HG03575 (cell line): ENCODE results near the gene ZNF215.
"Not testable (repeated sequence)": the region's sequence is repeated elsewhere in the genome, so short reads cannot be mapped to it uniquely, and the experiment has no call there.

Experiments used
- ATAC-seq: cut with Tn5 transposase; IDR thresholded peaks from one replicate; pipeline ENCODE4 v1.9.1; 2021; ENCODE audit not compliant: unreplicated experiment, insufficient number of reproducible peaks, low FRiP score; ENCODE audit errors: extremely low read depth

Gene ZNF215

GRCh38 chr11:6928916-6929315 lies 2.7 kb downstream of the ZNF215 start:
- ATAC-seq: no peak

- no peak for ATAC-seq
Observed at GRCh38 chr11:6931146-6931713, 5.0 kb downstream of the ZNF215 start.

GRCh38 chr11:6932145-6932544 lies 5.9 kb downstream of the ZNF215 start:
- no peak for ATAC-seq

GRCh38 chr11:6941970-6942369 lies 15.7 kb downstream of the ZNF215 start:
- ATAC-seq: no peak

- ATAC-seq: no peak
Observed at GRCh38 chr11:6943131-6943530, 16.9 kb downstream of the ZNF215 start.

GRCh38 chr11:6954248-6954647 lies 28.0 kb downstream of the ZNF215 start:
- not testable (repeated sequence) for ATAC-seq

- ATAC-seq: no peak
Observed at GRCh38 chr11:6962141-6962540, 35.9 kb downstream of the ZNF215 start.

GRCh38 chr11:6962673-6963072 lies 36.4 kb downstream of the ZNF215 start:
- ATAC-seq: no peak

- no peak for ATAC-seq
Observed at GRCh38 chr11:6968816-6969215, 42.6 kb downstream of the ZNF215 start.

- ATAC-seq: not testable (repeated sequence)
Observed at GRCh38 chr11:6969854-6970253, 43.6 kb downstream of the ZNF215 start.

GRCh38 chr11:6979365-6979764 lies 53.1 kb downstream of the ZNF215 start:
- ATAC-seq: no peak

GRCh38 chr11:6986487-6986886 lies 60.3 kb downstream of the ZNF215 start:
- ATAC-seq: no peak

GRCh38 chr11:6988506-6988905 lies 62.3 kb downstream of the ZNF215 start:
- ATAC-seq: no peak

- no peak for ATAC-seq
Observed at GRCh38 chr11:6991227-6991626, 65.0 kb downstream of the ZNF215 start.

GRCh38 chr11:6992026-6992425 lies 65.8 kb downstream of the ZNF215 start:
- no peak for ATAC-seq

- no peak for ATAC-seq
Observed at GRCh38 chr11:6992457-6993417, 66.5 kb downstream of the ZNF215 start.

GRCh38 chr11:6995703-6996102 lies 69.5 kb downstream of the ZNF215 start:
- ATAC-seq: no peak

- no peak for ATAC-seq
Observed at GRCh38 chr11:7004482-7004881, 78.3 kb downstream of the ZNF215 start.
